DMS 273 treated with DMSO at 0.1 percent for 48 hours (cell line): ENCODE data around the gene KIF26A.
"Not testable (repeated sequence)": the region's sequence is repeated elsewhere in the genome, so short reads cannot be mapped to it uniquely, and the experiment has no call there.

Source experiments
- DNase-seq: peaks from one replicate; lab custom pipeline; 2025; lab: John Stamatoyannopoulos, UW

KIF26A gene

DNA sequence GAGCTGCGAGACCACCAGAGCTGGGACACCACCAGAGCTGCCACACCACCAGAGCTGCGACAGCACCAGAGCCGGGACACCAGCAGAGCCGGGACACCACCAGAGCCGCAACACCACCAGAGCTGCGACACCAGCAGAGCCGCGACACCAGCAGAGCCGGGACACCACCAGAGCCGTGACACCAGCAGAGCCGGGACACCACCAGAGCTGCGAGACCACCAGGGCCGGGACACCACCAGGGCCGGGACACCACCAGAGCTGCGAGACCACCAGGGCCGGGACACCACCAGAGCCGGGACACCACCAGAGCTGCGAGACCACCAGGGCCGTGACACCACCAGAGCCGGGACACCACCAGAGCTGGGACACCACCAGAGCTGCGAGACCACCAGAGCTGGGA lies 69.9 kb downstream of the KIF26A start:
- DNase-seq = not testable (repeated sequence)

DNA sequence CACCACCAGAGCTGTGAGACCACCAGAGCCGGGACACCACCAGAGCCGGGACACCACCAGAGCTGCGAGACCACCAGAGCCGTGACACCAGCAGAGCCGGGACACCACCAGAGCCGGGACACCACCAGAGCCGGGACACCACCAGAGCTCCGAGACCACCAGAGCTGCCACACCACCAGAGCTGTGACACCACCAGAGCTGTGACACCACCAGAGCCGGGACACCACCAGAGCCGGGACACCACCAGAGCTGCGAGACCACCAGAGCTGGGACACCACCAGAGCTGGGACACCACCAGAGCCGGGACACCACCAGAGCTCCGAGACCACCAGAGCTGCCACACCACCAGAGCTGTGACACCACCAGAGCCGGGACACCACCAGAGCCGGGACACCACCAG lies 70.7 kb downstream of the KIF26A start:
- DNase-seq = not testable (repeated sequence)

DNA sequence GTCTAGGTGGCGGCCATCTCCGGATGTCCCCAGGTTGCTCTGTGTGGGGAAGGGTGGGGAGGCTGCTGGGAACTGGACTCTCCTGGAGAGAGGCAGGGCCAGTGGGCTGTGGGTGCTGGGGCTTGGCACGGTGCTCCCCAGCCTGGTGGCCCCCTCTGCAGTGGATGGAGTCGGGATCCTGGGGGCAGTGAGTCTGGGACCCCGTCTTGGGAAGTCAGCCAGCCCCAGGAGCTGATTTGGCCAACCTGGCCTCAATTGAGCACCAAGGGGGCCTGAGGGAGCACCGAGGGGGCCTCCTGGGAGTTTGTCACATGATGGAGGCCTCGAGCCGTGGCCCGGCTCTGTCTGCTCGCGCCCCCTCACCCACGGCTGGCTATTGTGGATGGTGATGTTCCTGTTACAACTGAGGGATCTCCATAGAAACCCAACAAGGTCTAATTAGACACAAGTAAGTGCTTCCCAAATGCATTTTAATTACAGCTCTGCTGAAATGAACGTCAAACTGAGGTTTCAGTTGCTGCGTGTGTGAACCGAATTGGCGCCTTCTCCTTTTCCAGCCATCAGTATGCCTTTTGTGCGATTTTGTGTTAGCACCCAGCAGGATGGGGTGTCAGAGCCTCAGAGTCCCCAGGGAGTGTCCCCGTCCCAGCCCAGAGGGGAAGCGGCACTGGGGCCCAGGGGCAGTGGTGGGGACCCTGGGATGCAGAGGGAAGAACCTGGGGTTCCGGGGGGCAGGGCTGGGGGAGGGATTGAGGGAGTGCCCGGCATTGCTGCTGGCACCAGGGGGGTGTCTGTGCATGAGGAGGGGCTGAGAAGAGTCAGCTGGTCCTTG lies 71.8 kb downstream of the KIF26A start:
- no peak for DNase-seq

DNA sequence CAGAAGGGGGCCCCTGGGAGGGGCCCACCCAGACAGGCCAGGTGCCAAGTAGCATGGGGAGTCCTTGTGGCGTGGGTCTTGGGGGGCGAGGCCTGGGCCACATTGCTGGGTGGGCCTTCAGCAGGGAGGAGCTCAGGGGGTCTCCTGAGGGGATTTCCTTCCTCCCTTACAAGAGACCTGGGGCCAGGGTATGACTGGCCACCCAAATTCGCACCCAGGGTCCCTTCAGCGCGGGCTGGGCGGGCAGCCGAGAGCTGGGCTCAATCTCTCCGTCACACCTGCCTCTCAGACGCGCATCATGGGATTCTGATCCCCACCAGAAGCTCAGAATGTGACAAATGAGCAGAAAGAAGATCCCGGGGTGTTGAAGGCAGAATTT lies 72.4 kb downstream of the KIF26A start:
- no peak for DNase-seq

DNA sequence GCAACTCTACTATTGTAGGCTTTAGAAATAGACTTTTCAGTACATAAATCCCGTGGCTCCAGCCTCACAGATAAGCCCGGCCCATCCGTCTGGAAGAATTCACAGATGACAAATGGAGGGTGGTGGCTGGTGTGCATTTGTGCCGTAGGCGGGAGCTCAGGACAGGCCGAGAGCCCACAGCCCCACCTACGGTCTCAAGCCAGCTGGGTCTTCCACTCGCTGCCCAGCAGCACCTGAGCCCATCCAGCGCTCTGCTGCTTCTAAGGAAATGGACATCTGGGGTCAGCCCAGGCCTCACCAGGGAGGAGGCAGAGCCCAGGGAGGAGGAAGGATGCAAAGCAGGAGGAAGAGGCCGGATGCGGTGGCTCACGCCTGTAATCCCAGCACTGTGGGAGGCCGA lies 72.8 kb downstream of the KIF26A start:
- DNase-seq = no peak

DNA sequence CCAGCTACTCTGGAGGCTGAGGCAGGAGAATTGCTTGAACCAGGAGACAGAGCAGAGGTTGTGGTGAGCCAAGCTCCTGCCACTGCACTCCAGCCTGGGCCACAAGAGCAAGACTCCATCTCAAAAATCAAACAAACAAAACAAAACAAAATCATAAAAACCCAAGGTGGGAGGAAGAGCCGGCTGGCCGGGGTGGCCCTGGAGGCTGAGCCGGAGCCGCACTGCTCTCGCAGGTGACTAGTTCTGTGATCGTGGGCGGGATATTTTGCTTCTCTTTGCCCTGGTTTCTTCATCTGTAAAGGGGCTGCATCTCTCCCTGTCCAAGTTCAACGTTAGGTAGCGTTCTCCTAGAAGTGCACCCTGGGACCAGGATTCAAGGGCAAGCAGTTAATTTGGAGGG lies 73.4 kb downstream of the KIF26A start:
- DNase-seq = no peak

DNA sequence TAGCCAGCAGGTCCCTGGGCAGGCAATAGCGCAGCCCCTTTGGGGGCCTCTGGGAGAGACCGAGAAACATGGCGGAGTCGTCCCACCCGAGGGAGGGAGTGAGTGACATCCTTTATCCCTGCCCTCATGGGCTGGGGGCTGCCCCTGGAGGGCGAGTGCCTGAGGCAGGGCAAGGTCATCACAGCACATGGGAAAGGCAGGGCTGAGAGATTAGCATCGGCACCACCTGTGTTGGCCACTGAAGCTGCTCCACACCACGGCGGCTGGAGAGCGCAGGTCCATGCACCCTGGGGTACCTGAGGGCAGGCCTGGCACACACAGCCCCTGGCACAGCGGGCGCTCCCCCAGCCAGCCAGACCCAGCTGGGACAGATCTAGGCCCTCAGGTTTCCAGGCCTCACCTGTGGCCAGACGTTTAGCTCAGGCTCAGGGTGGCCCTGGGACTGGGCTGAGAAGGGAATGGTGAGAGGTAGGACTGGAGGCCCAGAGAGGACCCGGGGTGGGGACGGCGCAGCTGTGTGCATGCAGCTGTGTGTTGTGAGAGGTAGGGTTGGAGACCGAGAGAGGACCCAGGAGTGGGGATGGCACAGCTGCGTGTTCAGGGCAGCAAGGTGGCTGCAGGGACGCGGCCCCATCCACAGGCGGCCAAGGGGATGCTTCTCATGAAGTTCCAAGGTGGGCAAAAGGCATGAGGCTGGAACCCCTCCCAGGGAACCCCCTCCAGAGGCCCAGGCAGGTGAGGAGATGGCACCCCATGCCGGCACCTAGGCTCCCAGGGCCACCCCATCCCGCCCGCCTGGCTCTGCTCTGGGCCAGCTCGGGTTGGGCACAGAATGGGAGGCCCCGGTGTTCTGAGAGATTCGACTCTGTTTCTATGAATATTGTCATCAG lies 74.1 kb downstream of the KIF26A start:
- DNase-seq = no peak

DNA sequence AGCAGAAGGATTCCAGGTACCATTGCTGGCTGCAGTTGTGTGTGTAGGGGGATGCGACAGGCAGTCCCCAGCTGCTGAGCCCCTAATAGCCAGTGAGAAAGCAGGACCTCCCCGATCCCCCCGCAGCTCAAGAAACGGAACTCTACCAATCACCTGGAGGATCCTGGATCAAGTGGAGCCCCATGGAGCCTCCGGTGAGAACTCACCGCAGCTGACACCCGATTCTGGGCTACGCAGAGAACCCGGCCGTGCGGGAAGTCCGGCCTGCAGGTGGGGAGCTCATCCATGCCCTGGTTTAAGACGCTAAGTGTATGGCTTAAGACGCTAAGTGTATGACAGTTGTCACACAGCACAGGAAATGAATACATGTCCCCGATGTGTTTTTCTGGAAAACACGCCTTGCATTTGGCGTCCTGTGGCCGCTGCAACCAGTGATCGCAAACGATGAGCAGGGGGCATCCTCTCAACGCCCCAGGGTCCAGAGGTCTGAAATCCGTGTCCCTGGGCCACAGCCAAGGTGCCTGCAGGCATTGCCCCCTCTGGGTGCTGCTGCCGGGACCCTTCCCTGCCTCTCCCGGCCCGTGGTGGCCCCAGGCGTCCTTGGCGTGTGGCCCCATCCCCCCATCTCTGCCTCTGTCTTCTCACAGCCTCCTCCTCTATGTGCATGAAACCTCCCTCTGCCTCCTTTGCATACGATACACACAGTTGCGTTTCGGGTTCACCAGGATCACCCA lies 75.1 kb downstream of the KIF26A start:
- DNase-seq = no peak

DNA sequence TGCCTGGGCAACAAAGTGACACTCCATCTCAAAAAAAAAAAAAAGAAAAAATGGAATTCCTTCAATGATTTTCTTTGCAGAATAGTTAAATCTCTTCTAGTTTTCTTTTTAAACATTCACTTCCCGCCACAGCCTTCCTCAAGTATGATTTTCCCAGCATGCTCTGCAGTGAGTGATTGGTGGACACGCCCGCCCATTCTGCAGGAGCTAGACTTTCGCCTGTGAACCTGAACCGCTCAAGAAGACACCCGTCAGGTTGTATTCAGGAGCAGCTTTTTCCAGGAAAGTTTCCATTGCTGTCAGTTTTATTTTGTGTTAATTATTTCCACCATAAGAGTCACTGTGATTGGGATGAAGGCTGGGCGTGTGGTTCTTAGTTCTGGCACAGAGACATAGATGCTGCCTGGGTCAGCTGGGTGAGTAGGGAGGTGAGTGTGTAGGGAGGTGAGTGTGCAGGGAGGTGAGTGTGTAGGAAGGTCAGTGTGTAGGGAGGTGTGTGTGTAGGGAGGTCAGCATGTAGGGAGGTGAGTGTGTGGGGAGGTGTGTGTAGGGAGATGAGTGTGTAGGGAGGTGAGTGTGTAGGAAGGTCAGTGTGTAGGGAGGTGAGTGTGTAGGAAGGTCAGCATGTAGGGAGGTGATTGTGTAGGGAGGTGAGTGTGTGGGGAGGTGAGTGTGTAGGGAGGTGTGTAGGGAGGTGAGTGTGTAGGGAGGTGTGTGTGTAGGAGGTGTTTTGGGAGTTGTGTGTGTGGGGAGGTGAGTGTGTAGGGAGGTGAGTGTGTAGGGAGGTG lies 76.2 kb downstream of the KIF26A start:
- no peak for DNase-seq

DNA sequence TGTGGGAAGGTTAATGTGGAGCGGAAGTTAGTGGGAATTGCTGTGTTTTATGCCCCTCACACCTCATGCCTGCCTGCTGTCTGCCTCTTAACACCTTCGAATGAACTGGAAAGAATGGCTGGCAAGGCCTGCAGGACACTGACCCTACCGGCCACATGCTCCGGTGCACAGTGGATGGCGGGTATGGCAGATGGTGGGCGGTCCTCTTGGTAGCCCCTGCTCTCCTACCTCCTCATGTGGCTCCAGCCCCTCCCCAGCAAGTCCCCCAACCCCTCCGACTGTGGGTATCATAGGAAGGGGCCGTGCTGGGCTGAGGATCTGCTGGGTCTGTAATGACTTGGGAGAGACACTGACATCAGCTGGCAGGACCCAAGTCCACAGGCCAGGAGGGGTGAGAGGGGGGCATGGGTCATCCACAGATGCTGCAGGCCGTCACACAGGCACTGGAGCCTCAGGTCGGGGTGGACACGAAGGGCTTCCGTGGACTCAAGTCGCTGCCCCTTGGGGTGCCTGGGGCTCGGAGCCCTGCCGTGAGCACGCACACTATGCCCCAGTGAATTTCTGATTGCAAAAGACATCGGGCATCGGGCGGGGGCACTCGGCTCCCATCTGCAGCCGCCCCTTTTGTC lies 77.4 kb downstream of the KIF26A start:
- DNase-seq = no peak

DNA sequence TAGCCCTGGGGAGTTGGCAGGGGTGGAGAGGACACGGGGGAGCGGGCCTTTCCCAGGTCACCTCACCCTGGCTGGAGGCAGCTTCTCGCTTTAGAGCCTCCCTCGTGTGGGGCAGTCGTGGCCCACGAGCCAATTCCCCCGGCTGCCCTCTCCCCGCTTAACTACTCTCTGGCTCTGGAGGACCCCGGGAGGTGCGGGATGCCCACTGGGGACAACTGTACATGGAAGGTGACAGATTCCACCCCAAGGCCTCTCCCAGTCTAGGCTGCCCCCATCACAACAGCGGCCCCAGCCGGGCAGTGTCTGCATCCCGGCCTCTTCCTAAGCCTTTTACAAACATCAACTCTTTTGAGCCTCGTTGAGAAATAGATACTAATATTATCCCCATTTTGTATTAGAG lies 78.1 kb downstream of the KIF26A start:
- no peak for DNase-seq

DNA sequence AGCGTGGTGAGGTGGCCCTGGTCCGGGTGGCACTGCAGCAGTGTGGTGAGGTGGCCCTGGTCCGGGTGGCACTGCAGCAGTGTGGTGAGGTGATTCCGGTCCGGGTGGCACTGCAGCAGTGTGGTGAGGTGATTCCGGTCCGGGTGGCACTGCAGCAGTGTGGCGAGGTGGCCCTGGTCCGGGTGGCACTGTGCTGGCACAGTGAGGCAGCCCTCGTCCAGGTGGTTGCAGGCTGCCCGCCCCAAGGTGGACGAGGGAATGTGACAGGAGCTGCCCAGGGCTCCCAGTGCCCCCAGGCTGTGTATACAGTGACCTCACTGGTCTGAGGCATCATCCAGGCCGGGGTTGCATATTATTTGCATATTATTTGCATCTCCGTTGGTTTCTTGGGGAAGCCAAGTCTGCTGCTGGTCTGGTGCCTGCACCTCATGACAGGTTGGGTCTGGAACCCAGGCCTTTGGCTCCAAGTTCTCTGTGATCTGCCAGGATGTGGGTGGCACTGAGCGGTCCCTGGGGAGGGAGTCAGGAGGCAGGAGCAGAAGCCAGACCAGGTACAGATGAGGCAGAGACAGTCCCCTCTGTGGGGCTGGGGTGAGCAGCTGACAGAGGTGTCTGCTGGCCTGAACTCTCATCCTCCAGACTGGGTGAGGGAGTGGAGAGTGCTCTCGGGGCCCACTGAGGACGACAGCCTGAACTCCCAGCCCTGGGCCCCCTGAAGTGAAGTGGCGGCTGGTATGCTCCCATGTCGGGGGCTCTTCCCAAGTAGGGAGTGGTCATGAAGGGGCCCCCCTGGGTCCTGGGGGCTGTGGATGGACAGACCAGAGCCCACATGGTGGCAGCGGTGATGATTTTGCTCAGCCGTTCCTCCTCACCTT lies 79.3 kb downstream of the KIF26A start:
- DNase-seq = no peak

DNA sequence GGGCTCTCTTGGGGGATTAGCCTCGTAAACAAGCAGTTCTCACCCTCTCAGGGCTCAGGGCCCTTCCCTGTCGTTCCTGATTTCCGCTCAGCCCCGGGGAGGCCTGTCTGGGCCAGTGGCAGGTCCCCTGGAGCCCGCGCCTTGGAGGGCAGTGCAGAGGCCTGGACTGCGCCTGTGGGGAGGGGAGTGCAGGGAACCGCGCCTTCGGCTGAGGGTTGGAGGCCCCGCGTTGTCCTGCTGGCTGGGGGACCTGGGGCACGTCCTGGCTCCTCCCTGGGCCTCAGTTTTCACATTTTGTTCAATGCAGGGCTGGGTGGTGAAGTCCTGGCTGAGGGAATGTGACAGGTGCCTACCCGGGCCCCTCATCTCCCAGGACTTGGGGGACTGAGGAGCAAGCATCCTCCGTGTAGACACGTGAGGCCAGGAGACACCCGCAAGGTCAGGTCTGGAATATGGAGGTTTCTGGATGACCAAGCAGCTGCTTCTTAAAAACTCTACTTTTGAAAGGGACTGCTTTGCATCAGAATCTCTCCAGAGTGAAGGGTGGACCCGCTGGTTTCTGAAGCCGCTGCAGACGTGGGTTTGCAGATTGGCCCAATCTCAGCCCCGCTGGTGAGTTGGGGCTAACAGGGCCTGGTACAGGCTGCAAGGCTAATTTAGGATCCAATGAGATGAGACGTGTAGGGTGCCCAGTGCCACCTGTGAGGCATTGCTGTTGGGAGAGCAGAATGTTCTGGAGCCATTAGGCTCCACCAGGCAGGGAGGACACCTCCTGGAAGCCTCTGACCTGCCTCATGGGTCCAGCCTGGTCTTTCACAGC lies 80.2 kb downstream of the KIF26A start:
- no peak for DNase-seq

DNA sequence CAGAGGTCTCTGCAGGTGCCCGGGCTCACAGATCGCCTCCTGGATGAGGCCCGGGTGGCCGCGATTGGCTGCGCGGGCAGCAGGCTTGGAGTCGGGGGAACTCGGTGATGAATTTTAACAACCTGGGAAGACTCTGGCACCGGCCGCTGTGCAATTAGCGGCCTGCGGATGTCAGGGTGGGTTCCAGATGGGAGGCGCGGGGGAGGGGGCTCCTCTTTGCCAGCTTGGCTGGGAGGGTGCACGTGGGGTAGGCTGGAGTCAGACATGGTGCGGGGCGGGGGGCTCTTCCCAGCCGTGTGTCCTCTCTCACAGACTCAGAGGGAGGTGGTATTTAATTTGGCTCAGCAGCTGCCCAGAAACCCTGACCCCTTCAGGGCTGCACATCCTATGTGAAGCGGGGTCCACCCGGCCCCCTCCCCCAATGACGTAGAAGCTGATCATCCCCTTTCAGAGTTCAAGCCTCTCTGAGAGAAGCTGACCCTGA lies 81.4 kb downstream of the KIF26A start:
- DNase-seq = peak; percentile 43

DNA sequence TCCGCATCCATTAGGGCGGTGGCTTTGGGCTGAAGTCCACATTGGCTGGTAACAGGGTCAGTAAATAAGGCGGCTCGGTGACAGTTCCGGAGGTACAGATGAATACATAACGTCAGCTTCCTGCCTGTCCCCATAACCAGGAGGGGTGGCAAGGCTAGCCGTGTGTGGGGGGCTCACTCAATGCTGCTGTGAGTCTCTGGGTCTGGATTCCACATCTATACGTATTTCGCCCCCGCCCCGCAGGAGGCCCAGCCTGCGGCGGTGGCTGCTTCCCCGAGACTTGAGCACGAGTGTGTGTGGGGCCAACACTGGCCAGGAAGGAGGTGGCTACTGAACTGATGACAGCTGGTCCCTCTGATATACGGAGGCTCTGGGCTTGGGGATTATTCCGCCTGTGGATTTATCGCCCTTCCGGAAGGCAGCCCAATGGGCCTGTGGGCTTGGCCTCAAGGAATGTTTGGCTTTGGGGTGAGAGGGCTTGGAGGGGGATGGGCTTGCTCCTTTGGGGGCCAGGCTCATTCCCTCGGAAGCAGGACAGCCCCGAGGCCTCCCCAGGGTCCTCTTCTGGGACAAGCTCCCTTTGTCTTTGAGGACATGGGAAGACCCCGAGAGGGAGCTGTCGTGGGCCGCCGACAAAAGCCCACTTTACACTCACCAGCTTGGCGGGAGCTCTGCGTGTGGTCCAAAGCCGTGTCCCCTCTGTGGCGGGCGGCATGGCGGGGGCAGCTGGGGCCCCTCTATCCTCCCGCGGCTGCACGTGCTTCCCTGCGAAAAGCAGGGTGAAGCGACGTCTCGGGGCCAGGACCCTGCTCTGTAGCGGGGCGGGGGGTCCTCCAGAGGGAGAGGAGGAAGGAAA lies 82.1 kb downstream of the KIF26A start:
- no peak for DNase-seq

DNA sequence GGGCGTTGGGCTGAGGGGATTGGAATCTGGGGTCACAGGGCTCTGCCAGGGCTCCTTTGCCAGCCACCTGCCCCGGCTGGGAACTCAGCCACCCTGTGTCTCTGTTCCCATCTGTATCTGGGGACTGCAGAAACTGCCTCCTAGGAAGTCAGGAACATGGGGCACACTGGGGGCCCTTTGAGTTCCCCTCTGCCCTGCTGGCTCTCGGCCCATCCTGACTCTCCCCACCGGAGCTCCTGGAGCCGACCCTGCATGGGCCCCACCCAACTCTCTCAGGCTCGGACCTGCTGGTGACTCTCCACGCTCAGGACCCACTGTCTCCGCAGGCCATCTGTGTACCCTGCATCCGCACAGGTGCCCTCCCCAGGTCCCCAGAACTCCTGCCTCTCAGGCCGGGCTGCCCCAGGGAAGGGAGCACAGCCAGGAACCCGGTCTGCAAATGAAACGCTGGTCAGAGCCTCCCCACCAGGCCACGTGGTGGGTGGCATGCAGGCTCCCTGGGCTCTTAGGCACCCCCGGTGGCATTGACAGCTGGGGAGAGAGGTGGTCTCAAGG lies 82.8 kb downstream of the KIF26A start:
- DNase-seq = no peak

DNA sequence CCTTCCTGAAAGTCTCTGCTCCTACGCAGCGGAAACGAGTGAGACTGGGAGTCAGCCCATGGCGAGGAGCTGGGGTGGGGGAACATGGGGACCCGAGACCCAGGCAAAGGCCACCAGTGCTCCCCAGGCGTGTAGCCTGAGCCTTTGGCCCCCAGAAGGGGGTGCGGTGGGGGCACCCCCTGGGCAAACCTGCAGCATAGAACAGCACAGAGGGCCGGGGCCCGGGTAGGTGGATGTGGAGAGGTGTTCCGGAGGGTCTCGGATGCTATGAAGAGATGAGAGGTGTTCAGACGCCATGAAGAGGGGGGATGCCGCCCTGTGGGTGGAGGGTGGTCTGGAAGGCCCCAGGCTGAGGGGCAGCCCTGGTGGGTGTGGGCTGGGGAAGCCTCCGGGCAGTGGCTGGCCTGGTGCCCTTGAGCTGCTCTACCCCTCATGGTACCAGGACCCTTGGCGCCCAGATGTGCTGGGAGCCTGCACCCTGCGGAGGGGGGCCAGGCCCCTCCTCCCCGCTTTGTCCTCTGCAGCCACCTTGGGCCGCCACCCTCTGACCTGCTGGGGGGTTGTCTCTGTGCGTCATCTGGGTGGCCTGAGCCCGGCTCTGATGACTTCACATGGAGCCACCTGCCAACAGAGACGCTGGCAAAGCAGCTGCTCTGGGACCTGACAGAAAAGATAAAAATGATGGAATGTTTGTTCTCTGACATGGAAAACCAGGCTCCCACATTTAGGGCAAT lies 83.4 kb downstream of the KIF26A start:
- DNase-seq = no peak
